ENCODE results near the gene FAM162B.

DNA sequence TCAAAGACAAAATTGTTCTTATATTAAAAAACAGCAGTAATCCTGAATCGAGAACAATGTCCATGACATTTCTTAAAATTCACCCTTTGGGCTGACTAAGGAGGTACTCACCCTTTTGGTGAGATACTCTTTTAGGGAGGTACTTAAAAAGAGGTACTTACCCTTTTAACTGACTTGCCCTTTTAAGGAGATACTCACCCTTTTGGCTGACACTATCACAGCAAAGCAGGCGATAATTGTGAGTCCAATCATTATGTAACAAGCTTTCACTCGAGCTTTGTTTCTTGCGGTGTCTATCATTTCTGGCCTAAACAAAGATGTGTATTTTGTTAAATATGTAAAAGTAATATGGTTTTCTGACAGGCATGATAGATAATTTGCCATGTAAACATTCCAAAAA lies 3.7 kb downstream of the FAM162B start:
- TF ChIP-seq EZH2 (IDR thresholded peaks at IDR 0.05; ENCODE audit: borderline replicate concordance, low read depth, low read length, severe bottlenecking) (no peak), POLR2A (IDR thresholded peaks at IDR 0.05; ENCODE audit: low read depth, low read length) (no peak), CTCF (IDR thresholded peaks at IDR 0.05; ENCODE audit: extremely low read depth in 1 of 2, insufficient read depth in 1 of 2, low read depth in 1 of 2, low read length in 2 of 2) (no peak), FOS (IDR thresholded peaks at IDR 0.05; ENCODE audit: borderline replicate concordance, insufficient read depth, low read length) (no peak)
- TF ChIP-seq, protein P1, sequence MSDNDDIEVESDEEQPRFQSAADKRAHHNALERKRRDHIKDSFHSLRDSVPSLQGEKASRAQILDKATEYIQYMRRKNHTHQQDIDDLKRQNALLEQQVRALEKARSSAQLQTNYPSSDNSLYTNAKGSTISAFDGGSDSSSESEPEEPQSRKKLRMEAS (IDR thresholded peaks at IDR 0.05; ENCODE audit: insufficient read depth, insufficient read length): no peak

All from endothelial cell of umbilical vein (primary cell).